Right lobe of liver (tissue), 4 donors: Measurements from ENCODE around the gene OR2M3.

ENCODE experiments used
- POLR2A ChIP-seq: fragments of 450-650 bp; IDR thresholded peaks from one replicate; pipeline ENCODE4 v1.6.1; 2017; ENCODE audit warnings: antibody characterized with exemption, mild to moderate bottlenecking
- TF ChIP-seq, protein P1 (sequence below), 4 donors: fragments of 200-600 bp in 3 of 4; fragments of 450-650 bp in 1 of 4; IDR thresholded peaks; one replicate each; pipeline versions ENCODE4 v1.5.1 to v1.8.0; 2016 to 2022; ENCODE audit warnings: antibody characterized with exemption in 4 of 4, mild to moderate bottlenecking in 2 of 4
- donor health status: DM: no; HTN: no; CAD: no.
- donor health status: DM: no; HTN: no; CAD: no.
- donor health status: DM: no; HTN: yes; CAD: no.

DNA sequence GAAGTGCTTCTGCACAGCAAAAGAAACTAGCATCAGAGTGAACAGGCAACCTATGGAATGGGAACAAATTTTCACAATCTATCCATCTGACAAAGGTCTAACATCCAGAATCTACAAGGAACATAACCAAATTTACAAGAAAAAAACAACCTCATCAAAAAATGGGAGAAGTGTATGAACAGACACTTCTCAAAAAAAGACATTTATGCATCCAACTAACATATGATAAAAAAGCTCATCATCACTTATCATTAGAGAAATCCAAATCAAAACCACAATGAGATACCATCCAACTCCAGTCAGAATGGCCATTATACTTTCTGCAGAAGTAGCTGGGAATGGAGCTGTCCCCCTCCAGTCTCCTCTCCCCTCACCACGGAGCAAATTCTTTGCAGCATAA is 2.9 kb upstream of the OR2M3 start:
- TF ChIP-seq, protein P1, sequence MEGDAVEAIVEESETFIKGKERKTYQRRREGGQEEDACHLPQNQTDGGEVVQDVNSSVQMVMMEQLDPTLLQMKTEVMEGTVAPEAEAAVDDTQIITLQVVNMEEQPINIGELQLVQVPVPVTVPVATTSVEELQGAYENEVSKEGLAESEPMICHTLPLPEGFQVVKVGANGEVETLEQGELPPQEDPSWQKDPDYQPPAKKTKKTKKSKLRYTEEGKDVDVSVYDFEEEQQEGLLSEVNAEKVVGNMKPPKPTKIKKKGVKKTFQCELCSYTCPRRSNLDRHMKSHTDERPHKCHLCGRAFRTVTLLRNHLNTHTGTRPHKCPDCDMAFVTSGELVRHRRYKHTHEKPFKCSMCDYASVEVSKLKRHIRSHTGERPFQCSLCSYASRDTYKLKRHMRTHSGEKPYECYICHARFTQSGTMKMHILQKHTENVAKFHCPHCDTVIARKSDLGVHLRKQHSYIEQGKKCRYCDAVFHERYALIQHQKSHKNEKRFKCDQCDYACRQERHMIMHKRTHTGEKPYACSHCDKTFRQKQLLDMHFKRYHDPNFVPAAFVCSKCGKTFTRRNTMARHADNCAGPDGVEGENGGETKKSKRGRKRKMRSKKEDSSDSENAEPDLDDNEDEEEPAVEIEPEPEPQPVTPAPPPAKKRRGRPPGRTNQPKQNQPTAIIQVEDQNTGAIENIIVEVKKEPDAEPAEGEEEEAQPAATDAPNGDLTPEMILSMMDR (IDR thresholded peaks at IDR 0.05) = no peak
- no peak for TF ChIP-seq POLR2A
